Endothelial cell (in vitro differentiated cells): Measurements from ENCODE around the gene ENPP5. TPM values are rescaled to one million over a fixed set of nuclear protein-coding genes. Genes with fewer than 3 reads are reported as not detected.
A peak's percentile ranks its signal among the peaks of the same experiment; 100 is the strongest.
"Not testable (repeated sequence)": the region's sequence is repeated elsewhere in the genome, so short reads cannot be mapped to it uniquely, and the experiment has no call there.

Experiments
- DNase-seq: peaks from one replicate; pipeline ENCODE4 v3.0.0; 2021; ENCODE audit warnings: low spot score
- H3K27ac Mint-ChIP-seq: one replicate; pipeline ENCODE4 v1.8.0; 2021; ENCODE audit warnings: mixed read lengths, inconsistent platforms; ENCODE audit not compliant: unreplicated experiment
- H3K27me3 Mint-ChIP-seq: one replicate; pipeline ENCODE4 v1.8.0; 2021; ENCODE audit warnings: mild to moderate bottlenecking, moderate library complexity, mixed read lengths, inconsistent platforms; ENCODE audit not compliant: unreplicated experiment
- H3K36me3 Mint-ChIP-seq: one replicate; pipeline ENCODE4 v1.8.0; 2021; ENCODE audit warnings: mild to moderate bottlenecking, low read depth, mixed read lengths, inconsistent platforms; ENCODE audit not compliant: unreplicated experiment
- H3K4me1 Mint-ChIP-seq: one replicate; pipeline ENCODE4 v1.8.0; 2021; ENCODE audit warnings: mild to moderate bottlenecking, mixed read lengths, inconsistent platforms; ENCODE audit not compliant: unreplicated experiment
- H3K4me3 Mint-ChIP-seq: one replicate; pipeline ENCODE4 v1.8.0; 2021; ENCODE audit warnings: mild to moderate bottlenecking, mixed read lengths, inconsistent platforms; ENCODE audit not compliant: unreplicated experiment
- H3K9me3 Mint-ChIP-seq: one replicate; pipeline ENCODE4 v1.8.0; 2021; ENCODE audit warnings: mixed read lengths, inconsistent platforms; ENCODE audit not compliant: unreplicated experiment
- total RNA-seq: library from RNA; stranded (reverse); fragmentation: NEBNext Ultra II Directional; extraction: Animal tissue kit (Norgen Biotek cat#: 25700); gene quantifications from one replicate; pipeline ENCODE4 v1.2.1, GENCODE V29; 2021; ENCODE audit not compliant: unreplicated experiment
- TF ChIP-seq, protein P1 (sequence below): fragments of 200-600 bp; sonication (generic); IDR thresholded peaks from one replicate; pipeline ENCODE4 v1.5.0; 2021; ENCODE audit warnings: antibody characterized with exemption; ENCODE audit not compliant: unreplicated experiment

The ENPP5 gene
- total RNA-seq, 1 donor from 2014 or later: 4.8 TPM

DNA sequence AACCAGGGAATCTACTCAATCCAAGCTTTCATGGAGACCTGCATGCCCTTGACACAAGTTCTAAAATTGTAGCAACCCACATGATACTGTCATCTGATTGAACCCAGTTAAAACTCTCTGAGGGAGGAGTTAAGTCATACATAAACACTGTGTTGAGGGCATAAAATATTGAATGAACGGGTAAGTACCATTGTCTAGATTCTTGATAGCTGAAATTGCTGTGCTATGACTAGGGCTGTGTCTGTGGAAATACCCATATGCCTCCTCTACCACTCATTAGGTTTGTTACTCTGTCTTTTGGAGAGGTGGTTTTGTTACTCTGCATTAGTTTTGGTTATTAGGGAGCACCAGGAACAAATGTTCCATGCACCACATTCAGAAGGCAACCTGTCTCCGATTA, 33.4 kb downstream of the ENPP5 start:
- no peaks in the 10 kb centered on the region for H3K27me3 Mint-ChIP-seq
- DNase-seq: no peak
- no peak overlapping the region for H3K27ac Mint-ChIP-seq
- TF ChIP-seq, protein P1, sequence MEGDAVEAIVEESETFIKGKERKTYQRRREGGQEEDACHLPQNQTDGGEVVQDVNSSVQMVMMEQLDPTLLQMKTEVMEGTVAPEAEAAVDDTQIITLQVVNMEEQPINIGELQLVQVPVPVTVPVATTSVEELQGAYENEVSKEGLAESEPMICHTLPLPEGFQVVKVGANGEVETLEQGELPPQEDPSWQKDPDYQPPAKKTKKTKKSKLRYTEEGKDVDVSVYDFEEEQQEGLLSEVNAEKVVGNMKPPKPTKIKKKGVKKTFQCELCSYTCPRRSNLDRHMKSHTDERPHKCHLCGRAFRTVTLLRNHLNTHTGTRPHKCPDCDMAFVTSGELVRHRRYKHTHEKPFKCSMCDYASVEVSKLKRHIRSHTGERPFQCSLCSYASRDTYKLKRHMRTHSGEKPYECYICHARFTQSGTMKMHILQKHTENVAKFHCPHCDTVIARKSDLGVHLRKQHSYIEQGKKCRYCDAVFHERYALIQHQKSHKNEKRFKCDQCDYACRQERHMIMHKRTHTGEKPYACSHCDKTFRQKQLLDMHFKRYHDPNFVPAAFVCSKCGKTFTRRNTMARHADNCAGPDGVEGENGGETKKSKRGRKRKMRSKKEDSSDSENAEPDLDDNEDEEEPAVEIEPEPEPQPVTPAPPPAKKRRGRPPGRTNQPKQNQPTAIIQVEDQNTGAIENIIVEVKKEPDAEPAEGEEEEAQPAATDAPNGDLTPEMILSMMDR: no peak
- H3K4me3 Mint-ChIP-seq: no peak overlapping the region
- H3K4me1 Mint-ChIP-seq: no peaks in the 10 kb centered on the region
- H3K9me3 Mint-ChIP-seq: no peaks in the 10 kb centered on the region
- H3K36me3 Mint-ChIP-seq: no peaks in the 10 kb centered on the region

DNA sequence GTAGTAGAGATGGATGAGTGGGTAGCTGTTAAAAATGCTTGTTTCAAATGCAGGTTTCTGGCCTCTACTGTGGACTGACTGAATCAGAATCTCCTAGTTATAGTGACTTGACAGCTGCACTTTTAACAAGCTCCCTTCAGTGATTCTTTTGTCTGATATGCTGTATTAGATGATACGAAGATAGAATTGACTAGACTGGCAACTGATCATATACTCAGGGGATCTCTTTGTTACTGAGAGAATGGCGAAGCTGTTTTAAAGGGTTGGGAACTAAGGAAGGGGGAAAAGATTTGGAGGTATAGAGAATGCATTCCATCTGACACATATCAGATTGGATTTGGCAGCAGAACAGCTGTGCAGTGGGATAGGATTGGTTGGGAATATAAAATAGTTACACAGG, 33.9 kb downstream of the ENPP5 start:
- no peak for DNase-seq
- TF ChIP-seq, protein P1: no peak
- Mint-ChIP-seq H3K4me3 (no peak overlapping the region), H3K27ac (no peak overlapping the region), H3K27me3 (no peaks in the 10 kb centered on the region), H3K4me1 (no peaks in the 10 kb centered on the region), H3K9me3 (no peaks in the 10 kb centered on the region), H3K36me3 (no peaks in the 10 kb centered on the region)

DNA sequence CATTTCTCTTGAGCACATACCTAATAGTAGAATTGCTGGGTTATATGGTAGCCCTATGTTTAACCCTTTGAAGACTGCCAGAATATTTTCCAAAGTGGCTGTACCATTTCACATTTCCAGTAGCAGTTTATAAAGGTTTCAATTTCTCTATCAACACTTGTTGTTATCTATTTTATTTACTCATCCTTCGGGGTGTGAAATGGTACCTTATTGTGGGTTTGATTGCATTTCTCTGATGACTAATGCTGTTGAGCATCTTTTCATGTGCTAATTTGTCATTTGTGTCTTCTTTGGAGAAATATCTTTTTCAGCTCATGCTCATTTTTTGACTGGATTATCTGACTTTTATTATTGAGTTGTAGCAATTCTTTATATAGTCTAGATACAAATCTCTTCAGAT, 35.6 kb downstream of the ENPP5 start:
- Mint-ChIP-seq H3K9me3 (no peaks in the 10 kb centered on the region), H3K36me3 (no peaks in the 10 kb centered on the region), H3K27me3 (no peaks in the 10 kb centered on the region), H3K4me1 (no peaks in the 10 kb centered on the region), H3K4me3 (no peak overlapping the region), H3K27ac (no peak overlapping the region)
- DNase-seq: no peak
- TF ChIP-seq, protein P1: no peak

DNA sequence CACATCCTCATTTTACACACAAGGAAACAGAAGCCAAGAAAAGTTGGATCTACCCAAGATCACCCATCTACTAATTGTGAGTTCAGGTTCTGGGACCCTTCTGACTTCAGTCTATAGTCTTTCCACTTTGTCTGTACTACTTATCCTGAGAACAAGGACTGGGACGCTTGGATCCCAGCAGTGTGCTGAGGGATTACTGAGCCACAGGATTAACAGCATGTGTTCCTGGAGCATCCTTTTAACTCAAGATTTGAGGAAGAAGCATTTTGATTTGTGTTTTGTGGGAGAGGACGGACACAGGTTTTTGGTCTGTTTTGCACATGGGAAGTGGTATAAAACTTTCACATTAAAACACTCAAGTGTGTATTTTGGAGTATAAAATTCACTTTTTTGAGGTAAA, 36.6 kb downstream of the ENPP5 start:
- H3K9me3 Mint-ChIP-seq: no peaks in the 10 kb centered on the region
- H3K36me3 Mint-ChIP-seq: no peaks in the 10 kb centered on the region
- no peaks in the 10 kb centered on the region for H3K4me1 Mint-ChIP-seq
- no peak for DNase-seq
- TF ChIP-seq, protein P1: no peak
- no peaks in the 10 kb centered on the region for H3K27me3 Mint-ChIP-seq
- no peak overlapping the region for H3K27ac Mint-ChIP-seq
- no peak overlapping the region for H3K4me3 Mint-ChIP-seq

DNA sequence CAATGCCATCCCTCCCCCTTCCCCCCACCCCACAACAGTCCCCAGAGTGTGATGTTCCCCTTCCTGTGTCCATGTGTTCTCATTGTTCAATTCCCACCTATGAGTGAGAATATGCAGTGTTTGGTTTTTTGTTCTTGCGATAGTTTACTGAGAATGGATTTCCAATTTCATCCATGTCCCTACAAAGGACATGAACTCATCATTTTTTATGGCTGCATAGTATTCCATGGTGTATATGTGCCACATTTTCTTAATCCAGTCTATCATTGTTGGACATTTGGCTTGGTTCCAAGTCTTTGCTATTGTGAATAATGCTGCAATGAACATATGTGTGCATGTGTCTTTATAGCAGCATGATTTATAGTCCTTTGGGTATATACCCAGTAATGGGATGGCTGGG, 39.5 kb downstream of the ENPP5 start:
- DNase-seq, H3K27me3 Mint-ChIP-seq, H3K36me3 Mint-ChIP-seq: not testable (repeated sequence)

DNA sequence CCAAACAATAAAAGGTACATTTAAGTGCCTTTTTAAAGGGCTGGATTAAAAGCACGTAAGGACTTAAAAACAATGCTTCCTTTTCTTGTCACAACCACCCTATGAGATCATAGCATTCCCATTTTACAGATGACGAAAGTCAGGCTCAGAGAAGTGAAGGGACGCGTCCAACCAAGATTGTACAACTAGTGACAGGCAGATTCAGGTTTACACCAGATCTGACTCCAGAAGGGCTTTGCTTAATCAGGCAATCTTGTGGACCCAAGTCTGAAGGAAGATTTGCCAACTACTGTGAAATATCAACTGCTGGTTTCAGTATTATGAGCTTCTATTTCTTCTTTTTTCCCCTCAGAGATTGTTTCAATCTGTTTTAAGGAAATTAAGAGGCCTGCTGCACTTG, 40.1 kb downstream of the ENPP5 start:
- Mint-ChIP-seq H3K27me3 (no peaks in the 10 kb centered on the region), H3K36me3 (no peaks in the 10 kb centered on the region), H3K9me3 (no peaks in the 10 kb centered on the region), H3K27ac (no peak overlapping the region), H3K4me3 (peak overlapping the region; percentile 91), H3K4me1 (no peaks in the 10 kb centered on the region)
- TF ChIP-seq, protein P1: no peak
- DNase-seq: no peak

More for the DNA sequence above, 39.5 kb downstream of the ENPP5 start:
- not testable (repeated sequence) for H3K4me1 Mint-ChIP-seq, H3K4me3 Mint-ChIP-seq, H3K9me3 Mint-ChIP-seq, H3K27ac Mint-ChIP-seq
